K562 (cell line): ENCODE data around the gene ZNF655. TPM values are rescaled to one million over a fixed set of nuclear protein-coding genes. Genes with fewer than 3 reads are reported as not detected.

ENCODE experiments used
- CXXC5 ChIP-seq: fragments of 250-450 bp; sonication (Bioruptor Pico); IDR thresholded peaks from 2 replicates; pipeline ENCODE4 v1.8.0; 2022; ENCODE audit warnings: inconsistent platforms, mild to moderate bottlenecking, moderate library complexity
- ERF ChIP-seq: fragments of 450-650 bp; formaldehyde crosslinking; IDR thresholded peaks from 2 replicates; pipeline ENCODE4 v1.4.0; 2020; ENCODE audit warnings: mild to moderate bottlenecking, mixed read lengths
- FUS ChIP-seq: fragments of 200-400 bp; formaldehyde crosslinking; optimal IDR thresholded peaks from 2 replicates; pipeline ENCODE3; 2017; ENCODE audit warnings: low read depth, low read length
- GATAD2B ChIP-seq: fragments of 450-650 bp; IDR thresholded peaks from 2 replicates; pipeline ENCODE4 v1.6.1; 2017; ENCODE audit warnings: mild to moderate bottlenecking, borderline replicate concordance
- KDM1A ChIP-seq, 2 experiments: fragments of 450-650 bp; IDR thresholded peaks; 2 replicates each; pipeline ENCODE4 v1.6.1; 2016; ENCODE audit warnings: mild to moderate bottlenecking in 2 of 2
- MGA ChIP-seq: fragments of 450-650 bp; IDR thresholded peaks from 2 replicates; pipeline ENCODE4 v1.6.1; 2016; ENCODE audit warnings: mild to moderate bottlenecking, moderate library complexity
- NCOA4 ChIP-seq: fragments of 450-650 bp; IDR thresholded peaks from 2 replicates; pipeline ENCODE4 v1.6.1; 2018; ENCODE audit warnings: mild to moderate bottlenecking; ENCODE audit not compliant: partially characterized antibody
- NFXL1 ChIP-seq: fragments of 450-650 bp; formaldehyde crosslinking; IDR thresholded peaks from 2 replicates; pipeline ENCODE4 v1.4.0; 2021; ENCODE audit warnings: mild to moderate bottlenecking
- POLR2H ChIP-seq: IDR thresholded peaks from 2 replicates; pipeline ENCODE4 v1.6.1; 2016; ENCODE audit warnings: missing genetic modification characterization, low read depth, mild to moderate bottlenecking, control low read depth, missing compliant biosample characterization, moderate library complexity
- RBFOX2 ChIP-seq: fragments of 200-400 bp; formaldehyde crosslinking; IDR thresholded peaks from 2 replicates; pipeline ENCODE4 v1.6.1; 2017; ENCODE audit warnings: low read depth, mild to moderate bottlenecking, low read length, moderate library complexity
- RBM22 ChIP-seq: fragments of 200-400 bp; formaldehyde crosslinking; IDR thresholded peaks from 2 replicates; pipeline ENCODE4 v1.6.1; 2018; ENCODE audit warnings: low read length, low read depth; ENCODE audit not compliant: poor library complexity, severe bottlenecking
- STAG1 ChIP-seq: sonication (generic); formaldehyde crosslinking; IDR thresholded peaks from 2 replicates; pipeline ENCODE4 v1.5.0; 2020; ENCODE audit warnings: missing genetic modification reagents, borderline replicate concordance
- ZNF174 ChIP-seq: fragments of 250-450 bp; sonication (Bioruptor Pico); IDR thresholded peaks from 2 replicates; pipeline ENCODE4 v1.4.0; 2020; ENCODE audit warnings: mild to moderate bottlenecking
- ZNF445 ChIP-seq: fragments of 250-450 bp; sonication (Bioruptor Pico); IDR thresholded peaks from 2 replicates; pipeline ENCODE4 v1.4.0; 2020; ENCODE audit warnings: low read depth, mild to moderate bottlenecking, moderate library complexity
- ZNF699 ChIP-seq: fragments of 250-450 bp; sonication (Bioruptor Pico); IDR thresholded peaks from 2 replicates; pipeline ENCODE4 v1.8.0; 2021; ENCODE audit warnings: mild to moderate bottlenecking, moderate library complexity; ENCODE audit not compliant: insufficient replicate concordance
- polyA plus RNA-seq, 8 experiments: library from polyadenylated mRNA; depleted of rRNA in 4 of 8; stranded (reverse) in 5 of 8; unstranded in 3 of 8; fragments of >200 nt; fragmentation: Nextera tagmentation in 2 of 8; fragmentation: Illumina TruSeq in 1 of 8; extraction: Ambion mirVana in 2 of 8; extraction: Trizol in 1 of 8; gene quantifications; 2 replicates each; pipeline versions ENCODE4 v1.2.1 to v1.2.3, GENCODE V29; 2011 to 2014; ENCODE audit warnings: inconsistent platforms in 1 of 8, missing spikeins in 1 of 8
- total RNA-seq, 7 experiments: library from RNA; depleted of rRNA in 6 of 7; stranded (reverse); fragments of >200 nt in 6 of 7; fragmentation: Illumina TruSeq in 2 of 7; extraction: Trizol in 2 of 7; gene quantifications; 2 replicates each; pipeline versions ENCODE4 v1.2.1 to v1.2.3, GENCODE V29; 2011 to 2021; ENCODE audit warnings: low replicate concordance in 1 of 7

ZNF655 gene
- total and polyA plus RNA-seq, 9 of the 15 experiments (the other 6 are each of a cell fraction or from before 2014, with no cell fraction given), result 25.7 to 130 (median 95.2) TPM

GRCh38 chr7:99616359-99617191 is 58.1 kb downstream of the ZNF655 start, which contains the start of gene ZSCAN25 (continued):
- TF ChIP-seq MGA, result peak; percentile 96
- TF ChIP-seq GATAD2B, result peak; percentile 87; the same call in 1 of the 2 replicates
- TF ChIP-seq NCOA4, result peak; percentile 57
- no peak for TF ChIP-seq ZNF699 (CRISPR knock-in tag)
- no peak for TF ChIP-seq FUS
- TF ChIP-seq POLR2H (tag), result peak; percentile 75
- TF ChIP-seq STAG1 (CRISPR knock-in tag), result no peak
- TF ChIP-seq RBM22, result peak; percentile 53
- TF ChIP-seq CXXC5 (CRISPR knock-in tag), result peak; percentile 98
- TF ChIP-seq RBFOX2, result peak; percentile 99
- peak; percentile 87 to 95 for TF ChIP-seq KDM1A (IDR thresholded peaks at IDR 0.05)
- no peak for TF ChIP-seq NFXL1 (CRISPR knock-in tag)
- TF ChIP-seq ERF (CRISPR knock-in tag), result 0 out of 2 replicates have a peak, but pooled peaks have one; percentile 49
- TF ChIP-seq ZNF174, result no peak
- no peak for TF ChIP-seq ZNF445 (CRISPR knock-in tag)
